ENCODE data around the gene DNAI1. TPM values are rescaled to one million over a fixed set of nuclear protein-coding genes. Genes with fewer than 3 reads are reported as not detected.

The DNAI1 gene
- total RNA-seq, 1 donor from 2014 or later: 0.52 TPM

- TF ChIP-seq, protein P1, sequence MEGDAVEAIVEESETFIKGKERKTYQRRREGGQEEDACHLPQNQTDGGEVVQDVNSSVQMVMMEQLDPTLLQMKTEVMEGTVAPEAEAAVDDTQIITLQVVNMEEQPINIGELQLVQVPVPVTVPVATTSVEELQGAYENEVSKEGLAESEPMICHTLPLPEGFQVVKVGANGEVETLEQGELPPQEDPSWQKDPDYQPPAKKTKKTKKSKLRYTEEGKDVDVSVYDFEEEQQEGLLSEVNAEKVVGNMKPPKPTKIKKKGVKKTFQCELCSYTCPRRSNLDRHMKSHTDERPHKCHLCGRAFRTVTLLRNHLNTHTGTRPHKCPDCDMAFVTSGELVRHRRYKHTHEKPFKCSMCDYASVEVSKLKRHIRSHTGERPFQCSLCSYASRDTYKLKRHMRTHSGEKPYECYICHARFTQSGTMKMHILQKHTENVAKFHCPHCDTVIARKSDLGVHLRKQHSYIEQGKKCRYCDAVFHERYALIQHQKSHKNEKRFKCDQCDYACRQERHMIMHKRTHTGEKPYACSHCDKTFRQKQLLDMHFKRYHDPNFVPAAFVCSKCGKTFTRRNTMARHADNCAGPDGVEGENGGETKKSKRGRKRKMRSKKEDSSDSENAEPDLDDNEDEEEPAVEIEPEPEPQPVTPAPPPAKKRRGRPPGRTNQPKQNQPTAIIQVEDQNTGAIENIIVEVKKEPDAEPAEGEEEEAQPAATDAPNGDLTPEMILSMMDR (IDR thresholded peaks at IDR 0.05): no peak
- TF ChIP-seq EZH2 (IDR thresholded peaks at IDR 0.05) (no peak), EZH2phosphoT487 (IDR thresholded peaks at IDR 0.05) (no peak)
- no peak overlapping the region for H3K27ac Mint-ChIP-seq
These were observed 4.7 kb downstream of the DNAI1 start for GRCh38 chr9:34463098-34463900.

DNA sequence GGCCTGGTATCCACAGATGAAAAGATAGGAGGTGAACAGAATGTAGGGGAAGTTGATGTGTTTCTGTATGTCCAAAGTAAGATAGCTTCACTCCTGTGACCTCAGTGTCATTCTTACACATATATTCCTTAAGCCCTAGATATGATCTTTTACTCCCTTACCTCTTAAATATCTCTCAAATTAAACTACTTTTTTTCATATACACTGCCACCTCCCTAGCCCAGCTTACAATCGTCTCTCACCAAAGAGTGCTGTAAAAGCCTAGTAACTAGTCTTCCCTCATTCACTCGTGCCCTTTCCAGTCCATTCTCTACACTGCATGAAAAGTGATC, 5.3 kb downstream of the DNAI1 start:
- Histone ChIP-seq H3K27ac (no peak overlapping the region), H3K27me3 (peaks cover 12% of the 10 kb centered on the region), H3K9ac (no peak overlapping the region), H3K4me1 (peaks cover 26% of the 10 kb centered on the region), H3F3A (ENCODE audit: low read depth) (peaks cover 25% of the 10 kb centered on the region), H3K9me3 (ENCODE audit: low read depth) (no peaks in the 10 kb centered on the region), H3K79me2 (ENCODE audit: low read depth) (no peaks in the 10 kb centered on the region), H3K4me3 (no peak overlapping the region), H3K36me3 (no peaks in the 10 kb centered on the region), H3K4me2 (no peak overlapping the region), H2AFZ (replicated peaks) (no peak overlapping the region), H4K20me1 (ENCODE audit: low read depth) (no peaks in the 10 kb centered on the region)
- no peak for DNase-seq (ENCODE audit: low spot score)
- no peak for TF ChIP-seq EZH2phosphoT487 (IDR thresholded peaks at IDR 0.05)
- Mint-ChIP-seq H3K27me3 (ENCODE audit: insufficient read depth, low read depth) (no peaks in the 10 kb centered on the region), H3K36me3 (no peaks in the 10 kb centered on the region), H3K9me3 (peaks cover 1% of the 10 kb centered on the region), H3K4me1 (peaks cover 29% of the 10 kb centered on the region), H3K27ac (no peak overlapping the region), H3K4me3 (no peak overlapping the region)

More at GRCh38 chr9:34463098-34463900, 4.7 kb downstream of the DNAI1 start:
- H3K4me2 ChIP-seq: no peak overlapping the region
- no peak for DNase-seq (ENCODE audit: low spot score)
- no peak overlapping the region for H3K9ac ChIP-seq
- no peak overlapping the region for H2AFZ ChIP-seq (replicated peaks)
- H3F3A ChIP-seq (ENCODE audit: low read depth): peaks cover 27% of the 10 kb centered on the region
- H3K27ac ChIP-seq: no peak overlapping the region
- no peaks in the 10 kb centered on the region for H3K79me2 ChIP-seq (ENCODE audit: low read depth)
- Mint-ChIP-seq H3K4me3 (no peak overlapping the region), H3K4me1 (peaks cover 31% of the 10 kb centered on the region), H3K9me3 (no peaks in the 10 kb centered on the region), H3K27me3 (ENCODE audit: insufficient read depth, low read depth) (no peaks in the 10 kb centered on the region), H3K36me3 (no peaks in the 10 kb centered on the region)
- H3K4me1 ChIP-seq: peaks cover 27% of the 10 kb centered on the region
- no peak overlapping the region for H3K4me3 ChIP-seq
- H4K20me1 ChIP-seq (ENCODE audit: low read depth): no peaks in the 10 kb centered on the region
- no peaks in the 10 kb centered on the region for H3K9me3 ChIP-seq (ENCODE audit: low read depth)
- no peaks in the 10 kb centered on the region for H3K36me3 ChIP-seq
- H3K27me3 ChIP-seq: peaks cover 12% of the 10 kb centered on the region

GRCh38 chr9:34464571-34464970, 6.0 kb downstream of the DNAI1 start:
- peaks cover 8% of the 10 kb centered on the region for H3K27me3 ChIP-seq
- Mint-ChIP-seq H3K4me1 (peaks cover 22% of the 10 kb centered on the region), H3K36me3 (no peaks in the 10 kb centered on the region), H3K4me3 (no peak overlapping the region), H3K27ac (no peak overlapping the region), H3K27me3 (ENCODE audit: insufficient read depth, low read depth) (no peaks in the 10 kb centered on the region), H3K9me3 (peaks cover 2% of the 10 kb centered on the region)
- no peaks in the 10 kb centered on the region for H3K9me3 ChIP-seq (ENCODE audit: low read depth)
- peaks cover 20% of the 10 kb centered on the region for H3K4me1 ChIP-seq
- H3K27ac ChIP-seq: no peak overlapping the region
- TF ChIP-seq, protein P1 (IDR thresholded peaks at IDR 0.05): no peak
- TF ChIP-seq EZH2phosphoT487 (IDR thresholded peaks at IDR 0.05): no peak
- no peak for TF ChIP-seq EZH2 (IDR thresholded peaks at IDR 0.05)
- no peak overlapping the region for H3K4me3 ChIP-seq
- no peaks in the 10 kb centered on the region for H4K20me1 ChIP-seq (ENCODE audit: low read depth)
- no peak for DNase-seq (ENCODE audit: low spot score)
- H2AFZ ChIP-seq (replicated peaks): no peak overlapping the region
- H3K36me3 ChIP-seq: no peaks in the 10 kb centered on the region
- no peaks in the 10 kb centered on the region for H3K79me2 ChIP-seq (ENCODE audit: low read depth)
- H3K9ac ChIP-seq: no peak overlapping the region
- peaks cover 18% of the 10 kb centered on the region for H3F3A ChIP-seq (ENCODE audit: low read depth)
- H3K4me2 ChIP-seq: no peak overlapping the region

DNA sequence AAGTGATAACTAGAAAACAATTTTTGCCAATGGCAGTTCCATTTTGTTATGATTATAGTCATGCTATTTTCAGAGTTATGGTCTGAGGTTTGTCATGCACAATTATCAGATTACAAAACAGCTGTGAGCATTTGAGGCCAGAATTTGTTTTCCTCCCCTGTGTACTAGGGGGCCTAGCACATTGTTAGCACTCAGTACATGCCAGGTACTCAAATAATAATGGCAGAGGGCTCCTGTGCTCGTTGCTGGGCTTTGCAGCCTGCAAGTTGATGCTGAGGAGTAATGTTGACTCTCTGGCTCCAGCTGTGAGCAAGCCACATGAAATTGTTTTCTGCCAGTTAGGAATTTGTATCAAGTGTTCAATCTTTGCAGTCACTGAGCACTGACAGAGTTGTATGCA, 6.9 kb downstream of the DNAI1 start:
- Histone ChIP-seq H3F3A (ENCODE audit: low read depth) (peaks cover 18% of the 10 kb centered on the region), H3K4me2 (peak overlapping the region; percentile 51), H3K27me3 (no peaks in the 10 kb centered on the region), H3K27ac (no peak overlapping the region), H3K79me2 (ENCODE audit: low read depth) (no peaks in the 10 kb centered on the region), H2AFZ (replicated peaks) (no peak overlapping the region), H3K9ac (no peak overlapping the region), H4K20me1 (ENCODE audit: low read depth) (no peaks in the 10 kb centered on the region), H3K9me3 (ENCODE audit: low read depth) (no peaks in the 10 kb centered on the region), H3K4me3 (no peak overlapping the region), H3K4me1 (peaks cover 20% of the 10 kb centered on the region), H3K36me3 (no peaks in the 10 kb centered on the region)
- Mint-ChIP-seq H3K4me3 (no peak overlapping the region), H3K36me3 (no peaks in the 10 kb centered on the region), H3K27ac (no peak overlapping the region), H3K4me1 (peaks cover 13% of the 10 kb centered on the region), H3K9me3 (peaks cover 2% of the 10 kb centered on the region), H3K27me3 (ENCODE audit: insufficient read depth, low read depth) (no peaks in the 10 kb centered on the region)
- DNase-seq (ENCODE audit: low spot score): no peak
- TF ChIP-seq, protein P1 (IDR thresholded peaks at IDR 0.05): no peak
- TF ChIP-seq EZH2 (IDR thresholded peaks at IDR 0.05) (no peak), EZH2phosphoT487 (IDR thresholded peaks at IDR 0.05) (no peak)
